Measurements from ENCODE around the gene MCF2L2. TPM values are rescaled to one million over a fixed set of nuclear protein-coding genes. Genes with fewer than 3 reads are reported as not detected.

Gene MCF2L2
- total and polyA plus RNA-seq, 2 of the 13 experiments (the other 11 are each of a cell fraction or from before 2014, with no cell fraction given), result not detected

GRCh38 chr3:183291497-183292031 is 136.9 kb downstream of the MCF2L2 start (continued):
- TF ChIP-seq MNT (IDR thresholded peaks at IDR 0.05) (no peak), ZNF839 (CRISPR knock-in tag; IDR thresholded peaks at IDR 0.05; ENCODE audit: borderline replicate concordance) (no peak), TOPORS (CRISPR knock-in tag; IDR thresholded peaks at IDR 0.05) (no peak), TGIF2 (CRISPR knock-in tag; IDR thresholded peaks at IDR 0.05) (no peak), ZNF543 (CRISPR knock-in tag; IDR thresholded peaks at IDR 0.05) (no peak), REST (IDR thresholded peaks at IDR 0.05; ENCODE audit: borderline replicate concordance in 1 of 2, low read depth in 1 of 2, low read length in 2 of 2) (peak in 1 of 2 experiments; percentile 75; a peak in 1 of 4 replicates), AKAP8 (CRISPR knock-in tag; IDR thresholded peaks at IDR 0.05) (no peak), ARID3A (IDR thresholded peaks at IDR 0.05; ENCODE audit: low read depth, low read length) (0 out of 2 replicates have a peak, but pooled peaks have one; percentile 6), SKI (IDR thresholded peaks at IDR 0.05; ENCODE audit: partially characterized antibody) (peak; percentile 77), ZSCAN12 (CRISPR knock-in tag; IDR thresholded peaks at IDR 0.05) (no peak), HHEX (CRISPR knock-in tag; IDR thresholded peaks at IDR 0.05) (peak; percentile 97), ZNF607 (CRISPR knock-in tag; IDR thresholded peaks at IDR 0.05; ENCODE audit: borderline replicate concordance) (no peak), ZNF883 (CRISPR knock-in tag; IDR thresholded peaks at IDR 0.05; ENCODE audit: not compliant biosample characterization) (no peak), SMAD9 (CRISPR knock-in tag; IDR thresholded peaks at IDR 0.05) (no peak), ZBTB8A (CRISPR knock-in tag; IDR thresholded peaks at IDR 0.05; ENCODE audit: borderline replicate concordance, low read depth) (no peak), SRSF9 (IDR thresholded peaks at IDR 0.05; ENCODE audit: borderline replicate concordance, insufficient read depth, low read depth, low read length, poor library complexity, severe bottlenecking) (no peak), RXRB (CRISPR knock-in tag; IDR thresholded peaks at IDR 0.05; ENCODE audit: borderline replicate concordance) (peak; percentile 84), ZUFSP (CRISPR knock-in tag; IDR thresholded peaks at IDR 0.05; ENCODE audit: borderline replicate concordance) (no peak), FLYWCH1 (CRISPR knock-in tag; IDR thresholded peaks at IDR 0.05) (no peak), HES4 (CRISPR knock-in tag; IDR thresholded peaks at IDR 0.05; ENCODE audit: borderline replicate concordance) (no peak), GATAD2A (CRISPR knock-in tag; IDR thresholded peaks at IDR 0.05) (peak; percentile 83), ESRRA (CRISPR knock-in tag; IDR thresholded peaks at IDR 0.05; ENCODE audit: low read depth) (peak; percentile 47; the same call in 1 of the 2 replicates), ZNF3 (CRISPR knock-in tag; IDR thresholded peaks at IDR 0.05) (0 out of 2 replicates have a peak, but pooled peaks have one; percentile 54)

All from HepG2 (cell line).